ENCODE results near the gene RFESD. TPM values are rescaled to one million over a fixed set of nuclear protein-coding genes. Genes with fewer than 3 reads are reported as not detected.
"Not testable (repeated sequence)": the region's sequence is repeated elsewhere in the genome, so short reads cannot be mapped to it uniquely, and the experiment has no call there.

RFESD gene
- total RNA-seq, 4 donors from 2014 or later = 0.11 to 3.6 (median 1.0) TPM

DNA sequence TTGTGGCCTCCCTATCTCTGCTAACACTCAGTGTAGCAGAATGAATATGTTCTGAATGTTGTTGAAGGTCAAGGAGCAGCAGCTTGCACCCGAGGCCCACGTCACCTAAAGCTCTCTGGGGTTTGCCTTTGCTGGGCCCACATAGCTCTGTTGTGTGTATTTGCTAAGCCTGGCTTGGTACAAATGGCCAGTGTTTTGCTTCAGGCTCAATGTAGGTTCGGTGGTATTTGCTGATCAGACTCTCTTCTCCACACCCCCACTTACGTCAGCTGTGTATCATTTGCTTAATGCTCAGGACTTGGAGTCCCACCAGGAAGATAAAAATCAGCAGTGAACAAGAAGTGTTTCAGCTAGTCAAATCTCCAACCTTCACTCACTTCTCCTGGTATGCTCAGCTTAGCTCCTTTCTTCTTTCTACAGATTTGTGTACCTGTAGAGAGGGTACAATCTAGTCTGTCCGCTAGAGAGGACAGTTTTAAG, 4.8 kb upstream of the RFESD start:
- Histone ChIP-seq H3K4me3 (no peak overlapping the region), H3K9me3 (no peaks in the 10 kb centered on the region), H3K4me1 (peaks cover 0 to 14% (median 0%) of the 10 kb centered on the region in 3 donors), H3K36me3 (no peaks in the 10 kb centered on the region), H3K27ac (peak overlapping the region in 3 of 4 donors; percentile 51 to 71 (median 66)), H3K27me3 (peaks cover 0 to 6% (median 0%) of the 10 kb centered on the region in 4 donors)
- intact Hi-C loops (cut with DNase I) = no loop called here
- no peak for DNase-seq
- TF ChIP-seq POLR2A (IDR thresholded peaks at IDR 0.05) = no peak
- TF ChIP-seq CTCF (IDR thresholded peaks at IDR 0.05) = no peak
- 68 to 86% methylated on average over 4 to 5 of the region's 5 CpGs for WGBS, 2 donors

DNA sequence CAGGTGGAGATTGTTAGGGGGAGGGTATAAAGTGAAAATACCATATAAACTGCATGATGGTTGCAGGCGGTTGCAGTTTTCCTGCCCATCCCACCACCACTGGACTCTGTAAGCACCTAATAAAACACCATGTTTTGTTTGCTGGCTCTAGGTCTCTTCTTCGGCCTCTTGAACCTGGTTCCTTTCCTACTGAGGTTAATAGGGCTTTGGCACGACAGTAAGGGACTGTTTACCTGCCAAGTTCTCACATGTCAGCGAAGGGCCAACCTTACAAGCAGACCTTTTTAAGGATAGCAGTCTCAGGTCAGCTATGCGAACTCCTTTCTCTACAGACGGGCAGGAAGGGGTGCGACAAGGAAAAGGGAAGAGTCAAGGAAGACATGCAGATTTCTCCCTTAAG, 3.4 kb upstream of the RFESD start:
- WGBS, 2 donors = 85 to 90% methylated on average over 7 of the region's 7 CpGs
- Histone ChIP-seq H3K9me3 (no peaks in the 10 kb centered on the region), H3K36me3 (no peaks in the 10 kb centered on the region), H3K4me3 (no peak overlapping the region), H3K27me3 (no peaks in the 10 kb centered on the region), H3K27ac (peak overlapping the region in 1 of 4 donors; percentile 66), H3K4me1 (peaks cover 0 to 28% (median 10%) of the 10 kb centered on the region in 3 donors)
- no peak for DNase-seq
- intact Hi-C loops (cut with DNase I) = no loop called here
- no peak for TF ChIP-seq POLR2A (IDR thresholded peaks at IDR 0.05)

DNA sequence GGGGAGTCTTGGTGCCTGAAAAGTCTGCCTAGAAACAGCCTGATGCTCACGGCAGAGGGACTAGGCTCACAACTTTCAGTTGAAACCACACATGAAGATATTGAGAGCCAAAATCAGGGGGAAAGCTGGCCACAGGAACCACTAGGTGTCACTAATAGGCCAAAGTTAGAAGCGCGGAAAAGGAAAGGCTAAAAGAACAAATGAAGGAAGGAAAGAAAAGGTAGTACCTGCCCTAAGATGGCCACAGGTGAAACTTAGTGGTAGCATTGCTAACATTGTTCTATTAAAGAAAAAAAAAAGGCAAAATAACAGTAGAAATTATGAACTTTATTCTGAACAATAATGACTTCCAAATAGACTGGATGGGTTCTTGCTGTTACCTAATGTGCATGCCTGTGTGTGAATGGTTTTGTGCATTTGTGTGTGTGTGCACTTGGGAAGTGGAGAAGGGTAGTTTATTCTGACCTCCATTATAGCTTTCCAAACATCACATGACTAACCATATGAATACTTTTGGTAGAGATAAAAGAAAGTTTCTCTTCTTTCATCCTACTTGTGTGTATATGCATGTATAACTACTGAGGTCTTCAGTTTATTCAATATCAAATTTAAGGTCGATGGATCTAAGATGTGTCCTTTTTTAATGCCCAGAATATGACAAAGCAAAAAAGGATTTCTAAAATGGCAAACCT, 2.1 kb upstream of the RFESD start:
- H3K4me1 ChIP-seq = peaks cover 0 to 29% (median 10%) of the 10 kb centered on the region in 3 donors
- no peak overlapping the region for H3K4me3 ChIP-seq
- 12 to 15% methylated on average over 4 of the region's 4 CpGs for WGBS, 2 donors
- TF ChIP-seq POLR2A (IDR thresholded peaks at IDR 0.05) = no peak
- peak; percentile 51 to 73 (median 66) for TF ChIP-seq CTCF (IDR thresholded peaks at IDR 0.05)
- peak overlapping the region in 3 of 4 donors; percentile 62 to 98 (median 94) for H3K27ac ChIP-seq
- no peak for DNase-seq
- no peaks in the 10 kb centered on the region for H3K27me3 ChIP-seq
- H3K36me3 ChIP-seq = no peaks in the 10 kb centered on the region
- no peaks in the 10 kb centered on the region for H3K9me3 ChIP-seq
- intact Hi-C loops (cut with DNase I) = loop anchor here (5.0 kb wide), 1 partner anchor 203 kb away; no protein-coding TSS in a partner anchor

- H3K36me3 ChIP-seq, H3K9me3 ChIP-seq, H3K27me3 ChIP-seq: not testable (repeated sequence)
- DNase-seq = peak; percentile 57
- peak overlapping the region; percentile 90 to 98 (median 94) for H3K27ac ChIP-seq
- peaks cover 0 to 29% (median 10%) of the 10 kb centered on the region in 3 donors for H3K4me1 ChIP-seq
- WGBS, 2 donors = 79 to 90% methylated on average over 10 to 14 of the region's 17 CpGs
- peak overlapping the region in 3 of 4 donors; percentile 60 to 76 (median 68) for H3K4me3 ChIP-seq
- intact Hi-C loops (cut with DNase I) = loop anchor here (5.0 kb wide), 1 partner anchor 201 kb away; no protein-coding TSS in a partner anchor
Measured at GRCh38 chr5:95646226-95646568, 380 bp upstream of the RFESD start.

DNA sequence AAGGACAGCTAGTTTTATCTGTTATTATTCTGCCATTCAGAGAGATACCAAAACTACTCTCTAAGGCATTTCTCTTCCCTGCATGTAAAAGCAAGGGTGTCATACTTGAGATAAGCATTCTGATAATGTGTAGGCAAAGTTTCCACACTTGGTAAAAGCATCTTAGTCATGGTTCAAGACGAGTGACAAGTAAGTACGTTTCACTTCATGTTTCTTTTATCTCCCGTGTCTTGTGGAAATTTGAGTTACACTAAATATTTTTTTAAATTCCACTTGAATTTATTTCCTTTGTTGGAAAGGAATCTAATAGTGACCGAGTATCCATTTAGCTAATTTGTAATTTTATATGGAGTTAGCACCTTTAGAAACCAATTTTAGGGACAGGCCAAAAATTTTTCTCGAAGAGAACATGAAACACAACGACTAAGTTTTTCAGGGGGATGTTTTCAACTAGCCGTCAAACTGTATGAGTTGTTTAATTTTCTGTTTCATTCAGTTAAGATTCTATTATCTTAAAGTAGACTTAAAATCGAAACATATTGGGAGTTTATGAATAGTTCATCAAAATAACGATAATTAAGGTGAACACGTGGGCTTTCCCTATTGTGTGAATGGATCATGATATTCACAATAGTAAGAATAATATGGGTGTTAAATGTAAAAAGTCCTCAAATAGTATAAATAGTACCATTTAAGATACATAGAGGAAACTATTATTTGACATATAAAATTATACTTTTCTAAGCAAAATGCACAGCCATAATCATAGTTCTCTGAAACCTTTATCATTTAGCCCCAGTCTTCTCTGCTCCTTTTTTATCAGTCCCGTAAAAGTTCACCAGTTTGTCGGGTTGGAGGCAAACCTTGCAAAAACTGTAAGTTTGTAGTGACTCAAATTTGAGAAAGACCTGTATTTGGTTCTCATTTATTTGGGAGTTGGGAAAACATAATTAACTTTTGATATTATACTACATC, 1.6 kb downstream of the RFESD start:
- peak overlapping the region; percentile 90 to 98 (median 94) for H3K27ac ChIP-seq
- WGBS, 2 donors = 70 to 72% methylated on average over 12 of the region's 12 CpGs
- H3K4me1 ChIP-seq = peaks cover 0 to 29% (median 10%) of the 10 kb centered on the region in 3 donors
- intact Hi-C loops (cut with DNase I) = loop anchor here (5.0 kb wide), 1 partner anchor 199 kb away; no protein-coding TSS in a partner anchor
- no peak for TF ChIP-seq CTCF (IDR thresholded peaks at IDR 0.05)
- no peak for TF ChIP-seq POLR2A (IDR thresholded peaks at IDR 0.05)
- peak overlapping the region in 1 of 4 donors; percentile 76 for H3K4me3 ChIP-seq
- no peaks in the 10 kb centered on the region for H3K27me3 ChIP-seq
- DNase-seq = no peak
- H3K36me3 ChIP-seq = peaks cover 0 to 6% (median 0%) of the 10 kb centered on the region in 3 donors
- no peaks in the 10 kb centered on the region for H3K9me3 ChIP-seq
